ENCODE measurements around the gene LHX2.
"Not testable (repeated sequence)": the region's sequence is repeated elsewhere in the genome, so short reads cannot be mapped to it uniquely, and the experiment has no call there.

LHX2 gene, protein sequence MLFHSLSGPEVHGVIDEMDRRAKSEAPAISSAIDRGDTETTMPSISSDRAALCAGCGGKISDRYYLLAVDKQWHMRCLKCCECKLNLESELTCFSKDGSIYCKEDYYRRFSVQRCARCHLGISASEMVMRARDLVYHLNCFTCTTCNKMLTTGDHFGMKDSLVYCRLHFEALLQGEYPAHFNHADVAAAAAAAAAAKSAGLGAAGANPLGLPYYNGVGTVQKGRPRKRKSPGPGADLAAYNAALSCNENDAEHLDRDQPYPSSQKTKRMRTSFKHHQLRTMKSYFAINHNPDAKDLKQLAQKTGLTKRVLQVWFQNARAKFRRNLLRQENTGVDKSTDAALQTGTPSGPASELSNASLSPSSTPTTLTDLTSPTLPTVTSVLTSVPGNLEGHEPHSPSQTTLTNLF

DNA sequence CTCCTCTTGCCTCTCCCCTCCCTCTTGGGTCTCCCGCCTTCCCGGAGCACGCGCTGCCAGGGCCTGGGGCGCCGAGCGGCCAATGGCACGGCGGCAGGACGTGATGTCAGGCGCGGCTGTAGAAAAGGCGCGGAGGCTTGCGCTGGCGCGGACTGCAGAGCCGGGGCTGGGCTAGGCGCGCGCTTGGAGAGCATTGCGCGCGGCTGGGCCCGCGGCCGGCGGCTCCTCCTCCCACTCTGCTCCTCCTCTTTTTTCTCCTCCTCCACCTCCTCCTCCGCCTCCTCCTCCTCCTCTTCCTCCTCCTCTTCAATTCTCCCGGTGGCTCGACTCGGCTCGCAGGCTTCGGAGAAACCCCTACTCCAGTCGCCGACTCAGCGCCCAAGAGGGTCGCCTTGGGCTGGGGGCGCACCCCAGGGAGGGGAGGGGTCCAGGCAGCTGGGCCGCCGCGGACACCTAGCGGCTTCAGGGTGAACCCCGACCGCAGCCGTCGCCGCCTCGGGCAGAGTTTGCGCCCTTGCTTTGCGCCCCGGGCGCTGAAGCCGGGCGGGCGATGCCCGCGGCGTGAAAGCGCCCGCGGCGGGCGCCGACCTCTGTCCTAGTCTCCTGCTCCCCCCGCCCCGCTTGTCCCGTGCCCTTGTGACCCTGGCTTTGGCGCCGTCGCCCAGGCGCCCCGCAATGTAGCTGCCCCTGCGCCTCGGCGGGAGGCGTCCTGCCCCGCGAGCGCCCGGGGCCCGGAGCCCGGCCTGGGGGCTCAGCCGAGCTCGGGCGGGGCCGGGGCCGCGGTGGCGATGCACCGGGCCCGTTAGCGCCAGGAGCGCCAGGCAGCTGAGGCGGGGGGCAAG, at the start of gene LHX2:
Gene LHX2 (plus strand): TSS at position 309 of the 842 bp plus-strand sequence. CDS start 581 bp downstream, outside the sequence.
- DNase-seq (ENCODE audit: low read depth, low spot score) = no peak

- no peak for DNase-seq (ENCODE audit: low read depth, low spot score)
These were observed 46.8 kb upstream of the LHX2 start for GRCh38 chr9:123964761-123965160.

GRCh38 chr9:123965801-123966686, 45.5 kb upstream of the LHX2 start:
- no peak for DNase-seq (ENCODE audit: low read depth, low spot score)

- no peak for DNase-seq (ENCODE audit: low read depth, low spot score)
These were observed 44.2 kb upstream of the LHX2 start for GRCh38 chr9:123967323-123967722.

DNA sequence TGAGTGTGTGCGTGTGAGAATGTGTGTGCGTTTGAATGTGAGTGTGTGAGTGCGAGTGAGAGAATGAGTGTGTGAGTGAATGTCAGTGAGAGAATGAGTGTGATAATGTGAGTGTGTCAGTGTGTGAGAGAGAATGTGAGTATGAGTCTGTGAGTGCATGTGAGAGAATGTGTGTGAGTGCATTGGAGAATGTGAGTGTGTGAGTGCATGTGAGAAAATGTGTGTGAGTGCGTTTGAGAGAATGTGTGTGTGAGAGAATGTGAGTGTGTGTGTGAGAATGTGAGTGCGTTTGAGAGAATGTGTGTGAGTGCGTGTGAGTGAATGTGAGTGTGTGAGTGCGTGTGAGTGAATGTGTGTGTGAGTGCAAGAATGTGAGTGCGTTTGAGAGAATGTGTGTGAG, 39.0 kb upstream of the LHX2 start:
- DNase-seq (ENCODE audit: low read depth, low spot score) = no peak

- DNase-seq (ENCODE audit: low read depth, low spot score) = no peak
These were observed 37.9 kb upstream of the LHX2 start for GRCh38 chr9:123973590-123974223.

- no peak for DNase-seq (ENCODE audit: low read depth, low spot score)
These were observed 37.1 kb upstream of the LHX2 start for GRCh38 chr9:123974471-123974870.

- no peak for DNase-seq (ENCODE audit: low read depth, low spot score)
These were observed 35.7 kb upstream of the LHX2 start for GRCh38 chr9:123975871-123976270.

DNA sequence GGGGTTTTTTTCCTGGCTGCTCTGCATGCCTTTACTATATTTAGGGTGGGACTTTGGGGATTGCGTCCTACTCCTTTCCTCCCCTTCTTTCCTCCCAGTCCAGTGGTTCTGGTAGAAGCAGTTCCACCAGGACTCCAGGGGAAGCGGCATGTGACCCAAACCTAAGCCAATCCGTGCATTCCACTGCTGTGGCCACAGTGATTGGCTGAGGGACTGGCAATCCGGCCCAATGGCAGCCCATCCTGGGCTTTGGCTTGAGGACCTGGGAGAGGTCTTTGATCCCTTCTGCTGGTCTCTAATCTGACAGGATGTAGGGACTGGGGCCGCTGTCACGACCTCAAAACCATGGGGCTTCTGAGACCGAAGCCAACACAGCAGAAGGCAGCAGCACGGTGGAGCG, 35.0 kb upstream of the LHX2 start:
- not testable (repeated sequence) for DNase-seq (ENCODE audit: low read depth, low spot score)

DNA sequence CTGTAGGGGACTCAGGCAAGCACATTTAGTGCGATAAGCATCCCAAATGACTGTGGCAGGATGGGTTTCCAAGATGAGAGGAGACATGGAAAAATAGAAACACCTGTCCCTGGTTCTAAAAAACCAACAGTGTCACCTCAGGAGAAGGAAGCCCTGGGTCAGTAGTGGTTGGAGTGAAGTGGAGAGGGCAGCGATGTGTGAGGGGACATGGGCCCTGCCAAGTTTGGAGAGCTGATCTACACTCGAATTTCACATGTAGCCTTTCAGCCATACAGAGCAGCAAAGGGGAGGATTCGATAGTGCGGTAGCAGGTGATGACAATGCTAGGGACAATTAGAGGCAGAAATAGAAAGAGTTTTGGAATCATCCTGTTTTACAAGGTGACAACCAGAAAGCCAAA, 32.6 kb upstream of the LHX2 start:
- no peak for DNase-seq (ENCODE audit: low read depth, low spot score)

DNA sequence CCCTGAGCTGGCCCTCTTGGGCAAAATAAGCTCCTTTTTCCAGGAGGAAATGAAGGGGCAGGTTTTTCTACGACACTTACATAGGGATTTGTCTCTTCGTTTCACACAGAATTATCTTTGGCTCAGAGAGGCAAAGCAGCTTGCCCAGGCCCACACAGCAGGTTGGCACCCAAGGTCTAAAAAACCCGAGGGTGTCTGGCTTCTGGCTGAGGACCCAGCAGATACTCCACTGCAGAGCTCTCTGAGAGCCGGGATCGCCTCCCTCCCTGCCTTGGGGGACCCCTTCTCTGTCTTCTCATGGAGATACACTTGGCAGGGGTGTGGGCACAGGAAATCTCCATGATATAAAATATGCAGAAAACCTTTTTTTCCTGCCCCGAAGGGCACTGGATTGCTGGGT, 29.0 kb upstream of the LHX2 start:
- DNase-seq (ENCODE audit: low read depth, low spot score) = no peak

DNA sequence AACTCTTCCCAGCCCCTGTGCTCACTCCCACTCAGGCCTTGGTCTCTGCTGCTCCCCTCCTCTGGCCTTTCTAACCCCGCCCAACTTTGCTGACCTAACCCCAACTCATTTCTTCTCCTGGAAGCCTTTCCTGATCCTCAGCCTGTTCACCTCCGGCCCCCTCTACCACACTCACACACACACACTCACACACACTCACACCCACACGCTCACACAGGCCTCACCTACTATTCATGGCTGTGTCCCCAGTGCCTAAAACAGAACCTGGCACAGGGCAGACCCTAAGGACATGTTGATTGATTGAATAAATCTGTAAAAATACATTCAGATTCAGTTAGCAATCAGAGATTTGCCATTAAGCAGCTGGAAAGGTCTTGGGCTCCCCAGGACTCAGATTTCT, 28.5 kb upstream of the LHX2 start:
- DNase-seq (ENCODE audit: low read depth, low spot score) = no peak

GRCh38 chr9:123984802-123985201, 26.8 kb upstream of the LHX2 start:
- no peak for DNase-seq (ENCODE audit: low read depth, low spot score)

DNA sequence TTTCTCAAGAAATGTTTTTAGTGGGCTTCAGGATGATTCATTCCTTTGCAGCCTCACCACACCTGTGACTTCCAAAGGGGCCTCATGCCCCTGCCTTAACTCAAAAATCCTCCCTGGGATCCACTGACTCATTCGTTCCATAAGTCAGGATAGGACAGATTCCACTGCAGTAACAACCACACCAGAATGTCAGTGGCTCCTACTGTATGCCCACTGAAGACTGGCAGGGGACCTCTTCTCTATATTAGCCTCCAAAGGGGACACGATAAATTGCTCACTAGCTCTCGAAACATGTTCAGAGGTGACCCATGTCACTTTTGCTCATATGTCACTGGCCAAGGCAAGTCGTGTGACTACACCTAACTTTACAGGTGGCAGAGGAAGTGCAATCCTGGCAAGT, 25.7 kb upstream of the LHX2 start:
- DNase-seq (ENCODE audit: low read depth, low spot score) = no peak

DNA sequence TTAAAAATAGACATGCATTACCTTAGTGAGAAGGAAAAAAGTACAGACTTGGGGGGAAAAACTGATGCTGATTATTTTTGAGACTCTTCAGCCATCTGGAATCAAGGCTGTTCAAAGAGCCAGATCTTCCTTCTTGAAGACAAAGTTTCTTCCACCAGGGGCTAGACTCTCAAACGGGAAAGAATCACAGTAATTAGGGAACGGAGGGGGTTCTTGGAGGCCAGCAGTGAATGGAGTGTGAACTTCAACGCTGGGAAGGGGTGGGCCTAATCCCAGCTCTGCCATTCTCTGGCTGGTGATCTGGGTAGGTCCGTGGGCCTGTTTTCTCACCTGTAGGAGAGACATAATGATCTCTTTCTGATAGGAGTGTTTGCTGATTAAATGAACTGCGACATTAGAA, 21.1 kb upstream of the LHX2 start:
- no peak for DNase-seq (ENCODE audit: low read depth, low spot score)

DNA sequence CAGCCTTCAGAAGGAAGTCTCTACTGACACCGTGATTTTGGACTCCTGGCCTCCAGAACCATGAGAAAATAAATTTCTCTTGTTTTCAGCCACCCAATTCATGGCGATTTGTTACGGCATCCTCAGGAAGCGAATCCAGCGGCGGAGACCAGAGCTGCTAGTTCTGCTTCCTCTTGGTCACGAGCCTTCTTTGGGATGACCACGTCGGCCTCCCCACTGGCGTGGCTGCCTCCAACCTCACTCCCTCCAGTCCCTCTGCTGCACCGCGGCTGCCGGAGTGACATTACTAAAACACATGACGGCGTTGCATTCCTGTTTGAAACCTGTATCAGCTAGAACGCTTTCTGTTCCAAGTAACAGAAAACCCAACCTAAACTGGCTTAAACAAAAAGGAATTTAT, 18.9 kb upstream of the LHX2 start:
- DNase-seq (ENCODE audit: low read depth, low spot score) = not testable (repeated sequence)

- no peak for DNase-seq (ENCODE audit: low read depth, low spot score)
These were observed 14.7 kb upstream of the LHX2 start for GRCh38 chr9:123996731-123997421.

DNA sequence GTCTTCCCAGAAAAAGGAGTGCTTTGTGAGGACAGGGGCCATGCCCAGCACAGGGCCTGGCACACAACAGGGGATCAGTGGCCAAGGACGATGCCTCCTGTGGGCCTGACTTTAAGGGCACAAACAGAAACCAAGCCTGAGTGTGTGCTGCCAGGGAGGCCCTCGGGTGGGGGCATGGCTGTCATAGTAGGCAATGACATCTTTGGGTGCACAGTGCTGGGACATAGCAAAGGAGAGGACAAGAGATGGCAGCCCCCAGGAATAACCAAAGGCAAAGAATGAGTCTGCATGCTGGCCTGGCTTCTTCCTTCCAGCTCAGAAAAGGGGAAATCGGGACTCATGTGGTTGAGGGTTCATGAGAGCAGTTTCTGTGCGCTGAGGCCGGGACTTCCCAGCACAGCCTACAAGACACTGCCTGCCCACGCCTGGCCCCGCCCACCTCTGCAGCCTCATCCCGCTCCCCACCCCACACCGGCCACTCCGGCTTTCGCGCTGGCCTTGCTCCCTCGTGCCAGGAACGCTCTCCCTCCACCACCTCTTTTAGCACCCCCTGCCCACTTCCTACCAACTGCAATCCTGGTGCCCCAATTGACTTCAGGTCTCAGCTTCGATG, 13.8 kb upstream of the LHX2 start:
- no peak for DNase-seq (ENCODE audit: low read depth, low spot score)

GRCh38 chr9:123998278-123998925, 13.2 kb upstream of the LHX2 start:
- no peak for DNase-seq (ENCODE audit: low read depth, low spot score)

All from activated CD4-positive, CD25-positive, alpha-beta regulatory T cell treated with anti-CD3 and anti-CD28 coated beads, Interleukin-2, amount 50 U/mL, for 16 hours (primary cell).